GM18868 (cell line): ENCODE results near the gene NUMB.

Source experiments
- ATAC-seq: cut with Tn5 transposase; IDR thresholded peaks from one replicate; pipeline ENCODE4 v1.9.1; 2021; ENCODE audit warnings: mild to moderate bottlenecking, moderate library complexity; ENCODE audit not compliant: unreplicated experiment

The NUMB gene

GRCh38 chr14:73458183-73458976 is at the start of gene NUMB:
Gene NUMB, minus strand, starts transcription at chr14:73458546. Its CDS starts 102,795 bp downstream, at chr14:73355751.
- peak; percentile 95 for ATAC-seq

DNA sequence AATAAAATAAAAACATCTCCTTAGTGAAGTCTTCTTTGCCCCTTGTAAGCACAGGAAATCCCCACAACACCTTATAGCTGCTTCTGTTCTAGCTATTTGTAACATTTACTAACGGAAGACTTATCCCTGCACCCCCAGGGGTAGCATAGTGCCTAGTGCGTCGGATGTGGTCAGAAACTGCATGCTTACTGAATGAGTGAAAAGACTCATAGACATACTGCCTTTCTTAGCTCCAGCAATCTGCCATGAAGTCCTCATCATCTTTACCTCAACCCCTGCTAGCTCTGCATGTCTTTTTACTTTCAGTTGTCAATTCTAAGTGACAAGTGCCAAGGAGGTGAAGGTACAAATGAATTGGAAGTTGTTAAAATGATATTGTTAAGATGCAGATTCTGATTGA is 45.3 kb upstream of the NUMB start:
- no peak for ATAC-seq

DNA sequence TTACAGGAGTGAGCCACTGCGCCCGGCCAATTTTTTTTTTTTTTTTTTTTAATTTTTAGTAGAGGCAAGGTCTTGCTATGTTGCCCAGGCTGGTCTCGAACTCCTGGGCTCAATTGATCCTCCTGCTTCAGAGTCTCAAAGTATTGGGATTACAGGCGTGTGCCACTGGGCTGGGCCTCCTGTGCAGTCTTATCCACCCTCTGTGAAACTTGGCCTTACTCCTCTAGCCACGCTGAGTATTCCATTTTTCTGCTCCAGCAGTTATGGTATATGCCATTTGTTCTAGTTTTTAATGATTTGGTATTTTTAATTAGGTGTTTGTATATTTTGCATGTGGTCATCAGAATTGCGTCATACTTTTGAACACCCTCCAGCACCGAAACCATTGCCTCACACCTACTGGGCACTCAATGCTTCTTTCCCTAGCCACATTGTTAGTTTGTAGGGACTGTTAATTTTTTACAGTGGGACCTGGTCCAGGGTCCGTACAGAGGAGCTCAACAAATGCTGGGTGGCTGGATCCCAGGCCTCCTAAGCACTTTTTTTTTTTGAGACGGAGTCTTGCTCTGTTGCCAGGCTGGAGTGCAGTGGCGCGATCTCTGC is 43.8 kb upstream of the NUMB start:
- no peak for ATAC-seq

GRCh38 chr14:73500360-73500759 is 42.0 kb upstream of the NUMB start:
- ATAC-seq, result no peak

- ATAC-seq, result no peak
Observed at GRCh38 chr14:73494593-73494992, 36.2 kb upstream of the NUMB start.

GRCh38 chr14:73492670-73493069 is 34.3 kb upstream of the NUMB start:
- no peak for ATAC-seq

DNA sequence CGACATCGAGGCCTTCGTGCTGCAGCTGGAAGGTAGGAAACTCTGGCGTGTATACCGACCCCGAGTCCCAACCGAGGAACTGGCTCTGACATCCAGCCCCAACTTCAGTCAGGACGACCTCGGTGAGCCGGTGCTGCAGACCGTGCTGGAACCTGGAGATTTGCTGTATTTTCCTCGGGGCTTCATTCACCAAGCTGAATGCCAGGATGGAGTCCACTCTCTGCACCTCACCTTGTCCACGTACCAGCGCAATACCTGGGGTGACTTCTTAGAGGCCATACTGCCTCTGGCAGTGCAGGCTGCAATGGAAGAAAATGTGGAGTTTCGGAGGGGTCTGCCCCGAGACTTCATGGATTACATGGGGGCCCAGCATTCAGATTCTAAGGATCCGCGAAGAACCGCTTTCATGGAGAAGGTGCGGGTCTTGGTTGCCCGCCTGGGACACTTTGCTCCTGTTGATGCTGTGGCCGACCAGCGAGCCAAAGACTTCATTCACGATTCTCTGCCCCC is 33.8 kb upstream of the NUMB start:
- no peak for ATAC-seq

DNA sequence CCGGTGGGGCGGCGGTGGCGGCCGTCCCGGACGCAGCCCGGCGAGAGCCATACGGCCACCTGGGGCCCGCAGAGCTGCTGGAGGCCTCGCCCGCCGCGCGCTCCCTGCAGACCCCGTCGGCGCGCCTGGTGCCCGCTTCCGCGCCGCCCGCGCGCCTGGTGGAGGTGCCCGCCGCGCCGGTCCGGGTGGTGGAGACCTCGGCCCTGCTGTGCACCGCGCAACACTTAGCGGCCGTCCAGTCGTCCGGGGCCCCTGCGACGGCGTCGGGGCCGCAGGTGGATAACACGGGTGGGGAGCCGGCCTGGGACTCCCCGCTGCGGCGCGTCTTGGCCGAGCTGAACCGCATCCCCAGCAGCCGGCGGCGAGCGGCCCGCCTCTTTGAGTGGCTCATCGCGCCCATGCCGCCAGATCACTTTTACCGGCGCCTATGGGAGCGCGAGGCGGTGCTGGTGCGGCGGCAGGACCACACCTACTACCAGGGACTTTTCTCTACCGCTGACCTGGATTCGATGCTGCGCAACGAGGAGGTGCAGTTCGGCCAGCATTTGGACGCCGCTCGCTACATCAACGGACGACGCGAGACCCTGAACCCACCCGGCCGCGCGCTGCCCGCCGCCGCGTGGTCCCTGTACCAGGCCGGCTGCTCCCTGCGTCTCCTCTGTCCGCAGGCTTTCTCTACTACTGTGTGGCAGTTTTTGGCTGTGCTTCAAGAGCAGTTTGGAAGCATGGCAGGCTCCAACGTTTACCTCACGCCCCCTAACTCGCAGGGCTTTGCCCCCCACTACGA is 33.1 kb upstream of the NUMB start:
- ATAC-seq, result peak; percentile 68

- no peak for ATAC-seq
Observed at GRCh38 chr14:73489481-73490175, 31.3 kb upstream of the NUMB start.

- no peak for ATAC-seq
Observed at GRCh38 chr14:73478684-73479083, 20.3 kb upstream of the NUMB start.

DNA sequence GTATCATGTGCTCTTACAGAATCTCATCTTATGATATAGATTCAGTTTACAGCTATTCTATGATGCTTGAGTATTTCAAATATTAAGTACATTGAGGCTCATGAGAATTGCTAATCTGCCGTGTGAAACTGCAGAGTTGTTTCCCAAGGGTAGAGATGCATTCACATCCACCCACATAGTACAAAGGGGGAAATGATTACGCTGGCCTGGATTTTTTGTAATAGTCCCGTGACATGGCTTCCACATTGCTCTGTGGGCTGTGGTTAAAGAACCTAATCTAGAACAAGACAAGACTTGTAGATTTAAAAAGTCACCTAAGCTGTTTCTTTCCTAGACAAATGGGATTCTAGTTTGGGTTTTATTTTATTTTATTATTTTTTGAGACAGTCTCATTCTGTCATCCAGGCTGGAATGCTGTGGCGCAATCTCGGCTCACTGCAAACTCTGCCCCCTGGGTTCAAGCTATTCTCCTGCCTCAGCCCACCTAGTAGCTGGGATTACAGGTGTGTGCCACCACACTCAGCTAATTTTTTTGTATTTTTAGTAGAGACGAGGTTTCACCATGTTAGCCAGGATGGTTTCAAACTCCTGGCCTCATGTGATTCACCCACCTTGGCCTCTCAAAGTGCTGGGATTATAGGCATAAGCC is 19.4 kb upstream of the NUMB start:
- peak; percentile 75 for ATAC-seq

GRCh38 chr14:73476451-73476931 is 18.1 kb upstream of the NUMB start:
- no peak for ATAC-seq

DNA sequence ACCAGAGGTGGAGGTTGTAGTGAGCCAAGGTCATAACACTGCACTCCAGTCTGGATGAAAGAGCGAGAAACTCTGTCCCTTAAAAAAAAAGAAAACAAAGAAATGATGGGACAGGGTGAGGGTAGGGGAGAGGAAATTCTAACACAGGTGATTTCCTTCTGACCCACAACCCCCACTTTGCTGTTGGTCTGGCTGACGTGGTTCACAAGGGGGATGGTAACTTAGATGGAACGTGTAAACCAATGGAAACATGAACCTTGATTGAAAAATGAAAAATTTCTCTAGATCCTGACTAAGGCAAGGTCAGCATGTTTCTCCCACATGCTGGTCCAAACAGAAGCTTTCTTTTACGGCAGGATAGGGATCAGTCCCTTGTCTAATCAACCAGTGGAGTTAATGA is 16.6 kb upstream of the NUMB start:
- ATAC-seq, result no peak

GRCh38 chr14:73472185-73473114 is 14.1 kb upstream of the NUMB start:
- no peak for ATAC-seq

GRCh38 chr14:73471582-73472184 is 13.3 kb upstream of the NUMB start:
- no peak for ATAC-seq

- no peak for ATAC-seq
Observed at GRCh38 chr14:73468828-73469375, 10.6 kb upstream of the NUMB start.

- ATAC-seq, result no peak
Observed at GRCh38 chr14:73467800-73468199, 9.5 kb upstream of the NUMB start.

- no peak for ATAC-seq
Observed at GRCh38 chr14:73467377-73467776, 9.0 kb upstream of the NUMB start.

DNA sequence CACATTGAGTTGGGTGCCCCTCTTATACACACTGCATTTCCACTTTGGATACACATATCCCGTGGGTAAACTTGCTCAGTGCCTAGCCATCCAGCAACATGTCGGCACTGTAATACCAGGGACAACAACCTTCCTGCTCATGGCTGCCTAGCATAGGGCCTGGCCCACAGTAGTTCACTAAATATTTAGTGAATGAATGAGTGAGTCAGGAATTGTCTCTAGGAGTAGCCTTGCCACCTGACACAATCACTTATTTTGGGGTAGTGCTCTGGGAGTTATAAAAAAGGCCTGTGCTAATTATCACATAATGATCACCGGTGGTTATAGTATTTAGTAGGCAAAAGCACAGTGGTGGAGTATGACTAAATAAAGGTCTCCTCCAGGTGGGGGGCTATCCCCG is 8.5 kb upstream of the NUMB start:
- ATAC-seq, result no peak
